ENCODE measurements around the gene ZC2HC1B.

Gene ZC2HC1B

GRCh38 chr6:143934867-143935266 is 70.6 kb downstream of the ZC2HC1B start:
- no peak for DNase-seq (ENCODE audit: low spot score)

- no peak for DNase-seq (ENCODE audit: low spot score)
Measured at GRCh38 chr6:143936347-143936746, 72.1 kb downstream of the ZC2HC1B start.

- no peak for DNase-seq (ENCODE audit: low spot score)
Measured at GRCh38 chr6:143936778-143937667, 72.7 kb downstream of the ZC2HC1B start.

GRCh38 chr6:143937668-143937970 is 73.3 kb downstream of the ZC2HC1B start:
- DNase-seq (ENCODE audit: low spot score) = no peak

GRCh38 chr6:143939364-143939763 is 75.1 kb downstream of the ZC2HC1B start:
- DNase-seq (ENCODE audit: low spot score) = no peak

GRCh38 chr6:143940011-143940597 is 75.8 kb downstream of the ZC2HC1B start:
- DNase-seq (ENCODE audit: low spot score) = peak; percentile 53

GRCh38 chr6:143941852-143942627 is 77.8 kb downstream of the ZC2HC1B start:
- peak; percentile 74 for DNase-seq (ENCODE audit: low spot score)

GRCh38 chr6:143948208-143948607 is 83.9 kb downstream of the ZC2HC1B start:
- DNase-seq (ENCODE audit: low spot score) = no peak

GRCh38 chr6:143949535-143949934 is 85.3 kb downstream of the ZC2HC1B start:
- no peak for DNase-seq (ENCODE audit: low spot score)

GRCh38 chr6:143949962-143950361 is 85.7 kb downstream of the ZC2HC1B start:
- DNase-seq (ENCODE audit: low spot score) = no peak

GRCh38 chr6:143950875-143951274 is 86.6 kb downstream of the ZC2HC1B start:
- no peak for DNase-seq (ENCODE audit: low spot score)

- no peak for DNase-seq (ENCODE audit: low spot score)
Measured at GRCh38 chr6:143952060-143952778, 87.9 kb downstream of the ZC2HC1B start.

GRCh38 chr6:143952947-143953701 is 88.8 kb downstream of the ZC2HC1B start:
- DNase-seq (ENCODE audit: low spot score) = no peak

GRCh38 chr6:143953922-143954321 is 89.6 kb downstream of the ZC2HC1B start:
- no peak for DNase-seq (ENCODE audit: low spot score)

- no peak for DNase-seq (ENCODE audit: low spot score)
Measured at GRCh38 chr6:143955971-143956370, 91.7 kb downstream of the ZC2HC1B start.

GRCh38 chr6:143957679-143958274 is 93.5 kb downstream of the ZC2HC1B start:
- DNase-seq (ENCODE audit: low spot score) = no peak

- no peak for DNase-seq (ENCODE audit: low spot score)
Measured at GRCh38 chr6:143958839-143959399, 94.6 kb downstream of the ZC2HC1B start.

GRCh38 chr6:143959927-143960326 is 95.7 kb downstream of the ZC2HC1B start:
- DNase-seq (ENCODE audit: low spot score) = no peak

GRCh38 chr6:143961066-143961465 is 96.8 kb downstream of the ZC2HC1B start:
- no peak for DNase-seq (ENCODE audit: low spot score)
